PFSK-1 (cell line): Measurements from ENCODE around the gene GTF2A2.

Source experiments
- FOXP2 ChIP-seq: optimal IDR thresholded peaks from 2 replicates; pipeline ENCODE3; 2011; ENCODE audit warnings: borderline replicate concordance, control low read depth, inconsistent platforms; ENCODE audit not compliant: insufficient read depth; ENCODE audit errors: extremely low read length, extremely low read depth
- POLR2AphosphoS5 ChIP-seq: IDR thresholded peaks from 2 replicates; pipeline ENCODE4 v1.6.1; 2012; ENCODE audit warnings: low read depth, mild to moderate bottlenecking, control low read depth, low read length, moderate library complexity
- SIN3A ChIP-seq: IDR thresholded peaks from 2 replicates; pipeline ENCODE4 v1.6.1; 2012; ENCODE audit warnings: mild to moderate bottlenecking, low read length, moderate library complexity, borderline replicate concordance; ENCODE audit not compliant: insufficient read depth
- TAF1 ChIP-seq: IDR thresholded peaks from 2 replicates; pipeline ENCODE4 v1.6.1; 2012; ENCODE audit warnings: low read length, control low read depth, borderline replicate concordance; ENCODE audit not compliant: insufficient read depth
- TF ChIP-seq, protein P1 (sequence below), 2 experiments: IDR thresholded peaks; 2 replicates each; pipeline versions ENCODE4 v1.6.1 to v1.8.0; 2011 to 2012; ENCODE audit warnings: low read depth in 2 of 2, low read length in 2 of 2, control low read depth in 1 of 2, inconsistent platforms in 1 of 2, mild to moderate bottlenecking in 1 of 2, moderate library complexity in 1 of 2; ENCODE audit not compliant: insufficient read depth in 1 of 2

The GTF2A2 gene

DNA sequence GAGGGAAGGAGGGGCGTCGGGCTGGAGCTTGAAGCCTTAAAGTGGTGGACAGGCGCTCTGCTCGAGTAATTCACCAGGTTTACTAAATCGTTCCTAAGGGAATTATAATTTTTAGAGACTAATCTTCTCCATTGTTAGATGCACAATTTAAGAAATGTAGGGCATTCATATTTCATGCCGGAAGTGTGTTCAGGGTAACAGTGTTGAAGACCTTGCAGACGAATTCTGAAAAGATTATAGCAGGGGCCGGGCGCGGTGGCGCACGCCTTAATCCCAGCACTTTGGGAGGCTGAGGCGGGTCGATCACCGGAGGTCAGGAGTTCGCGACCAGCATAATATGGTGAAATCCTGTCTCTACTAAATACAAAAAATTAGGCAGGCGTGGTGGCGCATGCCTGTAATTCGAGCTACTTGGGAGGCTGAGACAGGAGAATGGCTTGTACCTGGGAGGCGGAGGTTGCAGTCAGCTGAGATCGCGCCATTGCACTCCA lies 365 bp upstream of the GTF2A2 start:
- TF ChIP-seq, protein P1, sequence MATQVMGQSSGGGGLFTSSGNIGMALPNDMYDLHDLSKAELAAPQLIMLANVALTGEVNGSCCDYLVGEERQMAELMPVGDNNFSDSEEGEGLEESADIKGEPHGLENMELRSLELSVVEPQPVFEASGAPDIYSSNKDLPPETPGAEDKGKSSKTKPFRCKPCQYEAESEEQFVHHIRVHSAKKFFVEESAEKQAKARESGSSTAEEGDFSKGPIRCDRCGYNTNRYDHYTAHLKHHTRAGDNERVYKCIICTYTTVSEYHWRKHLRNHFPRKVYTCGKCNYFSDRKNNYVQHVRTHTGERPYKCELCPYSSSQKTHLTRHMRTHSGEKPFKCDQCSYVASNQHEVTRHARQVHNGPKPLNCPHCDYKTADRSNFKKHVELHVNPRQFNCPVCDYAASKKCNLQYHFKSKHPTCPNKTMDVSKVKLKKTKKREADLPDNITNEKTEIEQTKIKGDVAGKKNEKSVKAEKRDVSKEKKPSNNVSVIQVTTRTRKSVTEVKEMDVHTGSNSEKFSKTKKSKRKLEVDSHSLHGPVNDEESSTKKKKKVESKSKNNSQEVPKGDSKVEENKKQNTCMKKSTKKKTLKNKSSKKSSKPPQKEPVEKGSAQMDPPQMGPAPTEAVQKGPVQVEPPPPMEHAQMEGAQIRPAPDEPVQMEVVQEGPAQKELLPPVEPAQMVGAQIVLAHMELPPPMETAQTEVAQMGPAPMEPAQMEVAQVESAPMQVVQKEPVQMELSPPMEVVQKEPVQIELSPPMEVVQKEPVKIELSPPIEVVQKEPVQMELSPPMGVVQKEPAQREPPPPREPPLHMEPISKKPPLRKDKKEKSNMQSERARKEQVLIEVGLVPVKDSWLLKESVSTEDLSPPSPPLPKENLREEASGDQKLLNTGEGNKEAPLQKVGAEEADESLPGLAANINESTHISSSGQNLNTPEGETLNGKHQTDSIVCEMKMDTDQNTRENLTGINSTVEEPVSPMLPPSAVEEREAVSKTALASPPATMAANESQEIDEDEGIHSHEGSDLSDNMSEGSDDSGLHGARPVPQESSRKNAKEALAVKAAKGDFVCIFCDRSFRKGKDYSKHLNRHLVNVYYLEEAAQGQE (IDR thresholded peaks at IDR 0.05; ENCODE audit: insufficient read depth in 1 of 2, low read depth in 2 of 2, low read length in 2 of 2), result no peak

DNA sequence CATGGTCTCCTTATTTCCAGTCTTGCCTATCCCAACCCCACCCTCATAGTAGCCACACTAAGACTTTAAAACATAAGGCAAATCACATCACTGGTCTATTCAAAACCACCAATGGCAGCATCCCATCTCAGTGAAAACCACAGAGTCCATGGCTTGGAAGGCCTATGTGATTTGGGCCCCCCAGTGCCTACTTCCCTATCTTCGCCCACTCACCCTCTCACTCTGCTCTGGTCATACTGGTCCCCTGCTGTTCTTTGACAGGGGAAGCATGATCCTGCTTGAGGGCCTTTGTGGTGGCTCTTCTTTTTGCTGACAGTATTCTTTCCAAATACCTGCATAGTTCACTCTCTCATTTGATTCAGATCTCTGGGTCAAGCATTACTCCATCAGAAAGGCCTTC lies 3.3 kb downstream of the GTF2A2 start:
- TF ChIP-seq SIN3A (no peak), FOXP2 (no peak), TAF1 (no peak), POLR2AphosphoS5 (no peak)
- TF ChIP-seq, protein P1 (IDR thresholded peaks at IDR 0.05; ENCODE audit: insufficient read depth in 1 of 2, low read depth in 2 of 2, low read length in 2 of 2), result no peak

DNA sequence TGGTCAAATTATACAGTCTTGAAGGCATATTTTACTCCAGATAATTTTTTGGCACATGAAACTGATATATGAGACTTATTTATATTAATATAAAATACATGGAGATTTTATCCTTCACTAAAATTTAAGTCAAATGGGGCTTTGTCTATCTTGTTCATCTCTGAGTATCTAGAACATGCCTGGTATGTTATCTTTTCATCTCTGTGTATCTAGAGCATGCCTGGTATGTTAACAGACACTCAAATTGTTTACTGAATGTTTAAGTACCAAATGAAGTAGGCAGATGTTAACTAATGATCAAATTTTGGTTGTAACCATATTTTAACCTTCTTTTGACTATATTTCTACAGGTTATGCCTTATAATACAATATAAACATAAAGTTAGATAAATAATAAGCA lies 7.7 kb downstream of the GTF2A2 start:
- TF ChIP-seq TAF1 (no peak), FOXP2 (no peak), POLR2AphosphoS5 (no peak), SIN3A (no peak)
- TF ChIP-seq, protein P1 (IDR thresholded peaks at IDR 0.05; ENCODE audit: insufficient read depth in 1 of 2, low read depth in 2 of 2, low read length in 2 of 2), result no peak

DNA sequence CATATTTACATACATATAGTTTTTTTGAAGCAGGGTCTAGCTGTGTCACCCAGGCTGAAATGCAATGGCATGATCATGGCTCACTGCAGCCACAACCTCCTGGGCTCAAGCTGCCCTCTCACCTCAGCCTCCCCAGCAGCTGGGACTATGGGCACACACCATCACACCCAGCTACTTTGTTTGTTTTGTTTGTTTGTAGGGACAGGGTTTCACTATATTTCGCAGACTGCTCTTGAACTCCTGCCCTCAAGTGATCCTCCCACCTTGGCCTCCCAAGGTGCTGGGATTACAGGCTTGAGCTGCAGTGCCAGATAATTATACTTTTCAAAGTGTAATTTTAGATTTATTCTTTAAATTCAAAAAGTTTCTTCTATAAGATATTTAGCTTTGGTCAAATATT lies 10.2 kb downstream of the GTF2A2 start:
- TF ChIP-seq SIN3A (no peak), FOXP2 (no peak), TAF1 (no peak), POLR2AphosphoS5 (no peak)
- TF ChIP-seq, protein P1 (IDR thresholded peaks at IDR 0.05; ENCODE audit: insufficient read depth in 1 of 2, low read depth in 2 of 2, low read length in 2 of 2), result no peak

DNA sequence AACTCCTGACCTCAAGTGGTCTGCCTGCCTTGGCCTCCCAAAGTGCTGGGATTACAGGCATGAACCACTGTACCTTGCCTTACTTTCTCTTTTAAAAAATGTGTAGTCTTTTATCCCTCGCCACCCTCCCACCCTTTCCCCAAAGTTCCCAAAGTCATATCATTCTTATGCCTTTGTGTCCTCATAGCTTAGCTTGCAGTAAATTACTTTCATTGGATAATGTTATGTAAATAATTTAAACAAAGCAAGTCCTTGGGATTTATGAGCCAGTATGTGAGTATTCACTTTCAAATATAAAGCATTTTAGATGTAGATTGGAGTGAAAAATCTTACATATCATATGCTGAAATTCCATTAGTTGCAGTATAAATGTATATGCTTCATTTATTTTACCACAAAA lies 11.0 kb downstream of the GTF2A2 start:
- TF ChIP-seq, protein P1 (IDR thresholded peaks at IDR 0.05; ENCODE audit: insufficient read depth in 1 of 2, low read depth in 2 of 2, low read length in 2 of 2), result no peak
